HepG2 (cell line): Measurements from ENCODE around the gene KIF2C. TPM values are rescaled to one million over a fixed set of nuclear protein-coding genes. Genes with fewer than 3 reads are reported as not detected.
A peak's percentile ranks its signal among the peaks of the same experiment; 100 is the strongest.

ENCODE experiments used
- CSRNP2 ChIP-seq: sonication (generic); formaldehyde crosslinking; conservative IDR thresholded peaks from 2 replicates; pipeline ENCODE4 v1.8.0; 2022; ENCODE audit warnings: low read depth, missing genetic modification reagents
- ELF1 ChIP-seq: sonication (generic); formaldehyde crosslinking; IDR thresholded peaks from 2 replicates; pipeline ENCODE4 v1.4.0; 2020; ENCODE audit warnings: missing genetic modification reagents
- FOSL1 ChIP-seq: sonication (generic); formaldehyde crosslinking; IDR thresholded peaks from 2 replicates; pipeline ENCODE4 v1.9.0; 2021; ENCODE audit warnings: missing genetic modification reagents, borderline replicate concordance
- HDAC1 ChIP-seq: sonication (generic); formaldehyde crosslinking; IDR thresholded peaks from 2 replicates; pipeline ENCODE4 v1.5.1; 2020; ENCODE audit warnings: mild to moderate bottlenecking, missing genetic modification reagents
- HMGXB4 ChIP-seq, 2 experiments: sonication (generic) in 1 of 2; formaldehyde crosslinking in 1 of 2; IDR thresholded peaks; 2 replicates each; pipeline versions ENCODE4 v1.4.0 to v1.6.1; 2018 to 2020; ENCODE audit warnings: missing genetic modification reagents in 2 of 2, borderline replicate concordance in 1 of 2, low read depth in 1 of 2, mild to moderate bottlenecking in 1 of 2, missing biosample characterization in 1 of 2
- HOXA5 ChIP-seq: sonication (generic); formaldehyde crosslinking; IDR thresholded peaks from 2 replicates; pipeline ENCODE4 v1.4.0; 2020; ENCODE audit warnings: missing genetic modification reagents
- KLF13 ChIP-seq: sonication (generic); formaldehyde crosslinking; IDR thresholded peaks from 2 replicates; pipeline ENCODE4 v1.4.0; 2020; ENCODE audit warnings: mild to moderate bottlenecking, missing genetic modification reagents
- KMT2A ChIP-seq: sonication (generic); formaldehyde crosslinking; IDR thresholded peaks from 2 replicates; pipeline ENCODE4 v1.4.0; 2020; ENCODE audit warnings: missing genetic modification reagents
- LCORL ChIP-seq, 2 experiments: fragments of 450-650 bp in 1 of 2; sonication (generic) in 1 of 2; formaldehyde crosslinking in 1 of 2; IDR thresholded peaks; 2 replicates each; pipeline versions ENCODE4 v1.5.0 to v1.6.1; 2017 to 2020; ENCODE audit warnings: antibody characterized with exemption in 1 of 2, missing genetic modification reagents in 1 of 2
- MBD4 ChIP-seq: IDR thresholded peaks from 2 replicates; pipeline ENCODE4 v1.6.1; 2012; ENCODE audit warnings: low read length, inconsistent platforms, borderline replicate concordance
- NCOA2 ChIP-seq: sonication (generic); formaldehyde crosslinking; IDR thresholded peaks from 2 replicates; pipeline ENCODE4 v1.8.0; 2022; ENCODE audit warnings: inconsistent platforms
- PAX8 ChIP-seq: sonication (generic); formaldehyde crosslinking; IDR thresholded peaks from 2 replicates; pipeline ENCODE4 v1.8.0; 2022; ENCODE audit warnings: mild to moderate bottlenecking, missing genetic modification reagents, borderline replicate concordance
- RAD21 ChIP-seq: fragments of 450-650 bp; formaldehyde crosslinking; IDR thresholded peaks from 2 replicates; pipeline ENCODE4 v1.5.0; 2020; ENCODE audit warnings: mild to moderate bottlenecking
- REL ChIP-seq: sonication (generic); formaldehyde crosslinking; conservative IDR thresholded peaks from 2 replicates; pipeline ENCODE4 v1.8.0; 2022; ENCODE audit warnings: mild to moderate bottlenecking, missing genetic modification reagents, moderate library complexity
- RNF219 ChIP-seq: sonication (generic); formaldehyde crosslinking; IDR thresholded peaks from 2 replicates; pipeline ENCODE4 v1.5.0; 2020; ENCODE audit warnings: mild to moderate bottlenecking, missing genetic modification reagents
- SMAD9 ChIP-seq: sonication (generic); formaldehyde crosslinking; IDR thresholded peaks from 2 replicates; pipeline ENCODE4 v1.5.1; 2020; ENCODE audit warnings: mild to moderate bottlenecking, missing genetic modification reagents
- SNAPC2 ChIP-seq: sonication (generic); formaldehyde crosslinking; IDR thresholded peaks from 2 replicates; pipeline ENCODE4 v1.8.1; 2022; ENCODE audit warnings: mild to moderate bottlenecking, missing genetic modification reagents
- SOX13 ChIP-seq, 3 experiments: fragments of 450-650 bp in 1 of 3; sonication (generic) in 1 of 3; formaldehyde crosslinking in 1 of 3; IDR thresholded peaks in 2 of 3; conservative IDR thresholded peaks in 1 of 3; 2 replicates each; pipeline versions ENCODE4 v1.5.0 to v1.6.1; 2016 to 2020; ENCODE audit warnings: antibody characterized with exemption in 1 of 3, mild to moderate bottlenecking in 1 of 3, missing compliant biosample characterization in 1 of 3, missing genetic modification reagents in 1 of 3, moderate library complexity in 1 of 3
- THAP11 ChIP-seq: IDR thresholded peaks from 2 replicates; pipeline ENCODE4 v1.6.1; 2016; ENCODE audit warnings: missing biosample characterization, missing genetic modification reagents
- YY1 ChIP-seq: IDR thresholded peaks from 2 replicates; pipeline ENCODE4 v1.6.1; 2011; ENCODE audit warnings: low read length, low read depth, moderate library complexity, mild to moderate bottlenecking; ENCODE audit not compliant: insufficient read depth, insufficient replicate concordance
- ZNF256 ChIP-seq: sonication (generic); formaldehyde crosslinking; conservative IDR thresholded peaks from 2 replicates; pipeline ENCODE4 v1.4.0; 2020; ENCODE audit warnings: missing genetic modification reagents
- ZNF263 ChIP-seq: sonication (generic); formaldehyde crosslinking; IDR thresholded peaks from 2 replicates; pipeline ENCODE4 v1.4.0; 2020; ENCODE audit warnings: missing genetic modification reagents
- ZNF30 ChIP-seq: sonication (generic); formaldehyde crosslinking; IDR thresholded peaks from 2 replicates; pipeline ENCODE4 v1.5.0; 2020; ENCODE audit warnings: mild to moderate bottlenecking, missing genetic modification reagents
- ZNF577 ChIP-seq: sonication (generic); formaldehyde crosslinking; IDR thresholded peaks from 2 replicates; pipeline ENCODE4 v1.4.0; 2020; ENCODE audit warnings: mild to moderate bottlenecking, low read depth, missing genetic modification reagents, borderline replicate concordance
- polyA plus RNA-seq, 8 experiments: library from polyadenylated mRNA; depleted of rRNA in 3 of 8; stranded (reverse) in 7 of 8; unstranded in 1 of 8; fragments of >200 nt; fragmentation: Illumina TruSeq in 4 of 8; extraction: Trizol in 4 of 8; gene quantifications; 2 replicates each; pipeline versions ENCODE4 v1.2.1 to v1.2.3, GENCODE V29; 2011 to 2016; ENCODE audit warnings: low read depth in 4 of 8, missing spikeins in 1 of 8, mixed read lengths in 1 of 8; ENCODE audit not compliant: insufficient read depth in 1 of 8
- total RNA-seq, 5 experiments: library from RNA; depleted of rRNA; stranded (reverse); fragments of >200 nt; fragmentation: Illumina TruSeq; extraction: Trizol; gene quantifications; 2 replicates each; pipeline ENCODE4 v1.2.3, GENCODE V29; 2016; ENCODE audit warnings: low read depth in 1 of 5

KIF2C gene
- total and polyA plus RNA-seq, 2 of the 13 experiments (the other 11 are each of a cell fraction or from before 2014, with no cell fraction given) = 29.7 to 53.7 TPM

GRCh38 chr1:44799770-44800584 is 60.3 kb downstream of the KIF2C start, which contains the start of gene PLK3 (continued):
- no peak; the same call in 1 of the 2 replicates for TF ChIP-seq RNF219
- TF ChIP-seq CSRNP2 (CRISPR knock-in tag) = no peak
- peak; percentile 54 for TF ChIP-seq SOX13 (IDR thresholded peaks at IDR 0.05)
- peak in 1 of 2 experiments; percentile 30; a peak in 1 of 4 replicates for TF ChIP-seq SOX13 (CRISPR knock-in tag; conservative IDR thresholded peaks at IDR 0.05 in 1 of 2, IDR thresholded peaks at IDR 0.05 in 1 of 2)
- TF ChIP-seq REL (CRISPR knock-in tag) = peak; percentile 82; the same call in 1 of the 2 replicates
- peak; percentile 41 for TF ChIP-seq ELF1 (CRISPR knock-in tag)
- TF ChIP-seq THAP11 (CRISPR knock-in tag) = peak; percentile 54
- TF ChIP-seq SMAD9 (CRISPR knock-in tag) = no peak
- peak; percentile 92 for TF ChIP-seq RAD21
- no peak for TF ChIP-seq ZNF256 (CRISPR knock-in tag)
- TF ChIP-seq PAX8 (CRISPR knock-in tag) = peak; percentile 96
- TF ChIP-seq HDAC1 (CRISPR knock-in tag) = peak; percentile 91
- TF ChIP-seq LCORL (IDR thresholded peaks at IDR 0.05) = no peak
- peak; percentile 94 for TF ChIP-seq LCORL (CRISPR knock-in tag; IDR thresholded peaks at IDR 0.05)
- no peak for TF ChIP-seq ZNF30 (CRISPR knock-in tag)
- TF ChIP-seq NCOA2 (CRISPR knock-in tag) = 0 out of 2 replicates have a peak, but pooled peaks have one; percentile 38
- TF ChIP-seq KLF13 (CRISPR knock-in tag) = no peak
- TF ChIP-seq YY1 = peak; percentile 58
- peak; percentile 94 for TF ChIP-seq HMGXB4 (CRISPR knock-in tag; IDR thresholded peaks at IDR 0.05; ENCODE audit: borderline replicate concordance in 1 of 2, low read depth in 1 of 2)
- TF ChIP-seq ZNF577 = peak; percentile 81; the same call in 1 of the 2 replicates
- TF ChIP-seq FOSL1 (CRISPR knock-in tag) = no peak
- no peak for TF ChIP-seq MBD4
- peak; percentile 98 for TF ChIP-seq SNAPC2 (CRISPR knock-in tag)
- no peak for TF ChIP-seq ZNF263 (CRISPR knock-in tag)
- no peak; the same call in 1 of the 2 replicates for TF ChIP-seq HOXA5 (CRISPR knock-in tag)
- no peak; the same call in 1 of the 2 replicates for TF ChIP-seq KMT2A (CRISPR knock-in tag)
